Left ventricle myocardium inferior (tissue), 1 donor: ENCODE data around the gene PHLDB2. TPM values are rescaled to one million over a fixed set of nuclear protein-coding genes. Genes with fewer than 3 reads are reported as not detected.

ENCODE experiments used
- DNase-seq: peaks from one replicate; pipeline ENCODE4 v3.0.0-alpha.2; 2020
- H3K27ac ChIP-seq: fragments of 200-600 bp; replicated peaks from 2 replicates; pipeline ENCODE4 v1.8.0; 2021
- H3K27me3 ChIP-seq: fragments of 200-600 bp; 2 replicates; pipeline ENCODE4 v1.8.0; 2021; ENCODE audit warnings: low read depth
- H3K36me3 ChIP-seq: fragments of 200-600 bp; 2 replicates; pipeline ENCODE4 v1.8.0; 2021
- H3K4me1 ChIP-seq: fragments of 200-600 bp; 2 replicates; pipeline ENCODE4 v1.8.0; 2021
- H3K4me3 ChIP-seq: fragments of 200-600 bp; 2 replicates; pipeline ENCODE4 v1.8.0; 2021; ENCODE audit warnings: mild to moderate bottlenecking, moderate library complexity
- H3K9me3 ChIP-seq: fragments of 200-600 bp; replicated peaks from 2 replicates; pipeline ENCODE4 v1.8.0; 2021
- CTCF ChIP-seq: fragments of 200-600 bp; IDR thresholded peaks from 2 replicates; pipeline ENCODE4 v1.8.0; 2021; ENCODE audit warnings: antibody characterized with exemption, mild to moderate bottlenecking, borderline replicate concordance
- intact Hi-C: fragments of 100-400 bp; cut with micrococcal nuclease; formaldehyde crosslinking; loops from one replicate; pipeline ENCODE4 v1.11.0; 2022
- total RNA-seq: library from RNA; stranded (reverse); fragmentation: NEBNext Ultra II Directional; extraction: Animal tissue kit (Norgen Biotek cat#: 25700); gene quantifications from one replicate; pipeline ENCODE4 v1.2.1, GENCODE V29; 2021
- donor health status: DM: no; HTN: yes; CAD: no; lungs with severe emphysema.

PHLDB2 gene
- total RNA-seq, 1 donor from 2014 or later = 89.3 TPM

- Histone ChIP-seq H3K27ac (peak overlapping the region; percentile 71), H3K4me1 (peaks cover 47% of the 10 kb centered on the region), H3K27me3 (no peaks in the 10 kb centered on the region), H3K36me3 (peaks cover 34% of the 10 kb centered on the region), H3K9me3 (no peaks in the 10 kb centered on the region), H3K4me3 (no peak overlapping the region)
- intact Hi-C loops = no loop called here
- DNase-seq = peak; percentile 53
- TF ChIP-seq CTCF = no peak
Measured at GRCh38 chr3:111971533-111972130, 112.6 kb downstream of the PHLDB2 start.

DNA sequence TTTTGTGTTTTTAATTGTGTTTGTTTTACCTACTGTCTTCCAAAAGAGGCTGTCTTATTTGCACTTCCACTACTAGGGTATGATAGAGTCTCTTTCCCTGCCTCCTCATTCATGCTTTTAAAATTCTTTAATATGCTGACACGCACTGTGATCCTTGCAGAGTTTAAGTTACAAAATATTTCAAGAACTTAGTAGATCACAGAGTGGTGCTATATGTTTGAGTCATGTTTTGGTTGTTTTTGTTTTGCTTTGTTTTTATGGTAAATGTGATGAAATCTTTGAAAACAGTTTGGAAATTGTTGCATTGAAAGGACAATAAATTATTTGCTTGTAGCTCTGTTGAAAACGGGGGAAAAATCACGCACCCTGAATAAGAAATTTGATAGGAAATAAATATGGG lies 113.8 kb downstream of the PHLDB2 start:
- intact Hi-C loops = no loop called here
- H3K4me3 ChIP-seq = no peak overlapping the region
- H3K27me3 ChIP-seq = no peaks in the 10 kb centered on the region
- H3K4me1 ChIP-seq = peaks cover 34% of the 10 kb centered on the region
- no peak for TF ChIP-seq CTCF
- no peak for DNase-seq
- H3K9me3 ChIP-seq = no peaks in the 10 kb centered on the region
- peak overlapping the region; percentile 71 for H3K27ac ChIP-seq
- H3K36me3 ChIP-seq = peaks cover 34% of the 10 kb centered on the region

GRCh38 chr3:111975131-111975530 lies 116.1 kb downstream of the PHLDB2 start:
- Histone ChIP-seq H3K27ac (no peak overlapping the region), H3K27me3 (no peaks in the 10 kb centered on the region), H3K4me3 (no peak overlapping the region), H3K4me1 (peaks cover 31% of the 10 kb centered on the region), H3K9me3 (no peaks in the 10 kb centered on the region), H3K36me3 (peaks cover 23% of the 10 kb centered on the region)
- intact Hi-C loops = no loop called here
- DNase-seq = no peak
- TF ChIP-seq CTCF = no peak

GRCh38 chr3:111976254-111976653 lies 117.2 kb downstream of the PHLDB2 start:
- no peak overlapping the region for H3K4me3 ChIP-seq
- H3K36me3 ChIP-seq = peaks cover 21% of the 10 kb centered on the region
- no peaks in the 10 kb centered on the region for H3K27me3 ChIP-seq
- H3K4me1 ChIP-seq = peaks cover 31% of the 10 kb centered on the region
- intact Hi-C loops = no loop called here
- no peaks in the 10 kb centered on the region for H3K9me3 ChIP-seq
- no peak for TF ChIP-seq CTCF
- DNase-seq = no peak
- no peak overlapping the region for H3K27ac ChIP-seq

- intact Hi-C loops = no loop called here
- Histone ChIP-seq H3K27me3 (no peaks in the 10 kb centered on the region), H3K4me1 (peaks cover 45% of the 10 kb centered on the region), H3K27ac (peak within 1 kb of the TSS; percentile 94), H3K36me3 (peaks cover 15% of the 10 kb centered on the region), H3K4me3 (peak within 1 kb of the TSS; percentile 91), H3K9me3 (no peaks in the 10 kb centered on the region)
- no peak for TF ChIP-seq CTCF
- DNase-seq = peak; percentile 97
Measured at GRCh38 chr3:111978583-111979433, 119.7 kb downstream of the PHLDB2 start, which contains the start of gene ABHD10. TSS of gene ABHD10 (plus strand) at chr3:111979026. CDS start at chr3:111979062, 36 bp downstream.
